ENCODE results near the gene NOP53. TPM values are rescaled to one million over a fixed set of nuclear protein-coding genes. Genes with fewer than 3 reads are reported as not detected.

NOP53 gene
- total and polyA plus RNA-seq, 7 experiments from 2014 or later, result 316 to 1,143 (median 681) TPM

DNA sequence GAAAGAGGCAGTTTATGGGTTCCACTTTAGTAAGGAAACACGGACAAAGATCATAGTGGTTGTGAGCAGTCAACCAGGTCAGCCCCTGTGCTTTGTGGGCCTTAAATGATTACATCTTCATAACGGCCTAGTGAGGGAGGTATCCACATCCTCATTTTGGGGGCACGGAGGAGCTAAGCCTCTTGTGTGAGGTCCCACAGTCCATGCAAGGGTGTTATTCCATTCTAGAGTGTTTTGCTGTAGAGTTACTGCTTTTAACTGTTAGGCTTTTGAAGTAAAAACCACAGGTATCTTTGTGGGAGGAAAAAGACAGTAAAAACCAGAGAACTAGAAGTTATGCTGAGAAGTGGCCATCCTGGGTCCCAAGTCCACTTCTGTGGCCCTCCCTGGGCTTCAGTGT, 4.0 kb downstream of the NOP53 start:
- Histone ChIP-seq H3K4me3 (ENCODE audit: low read length) (no peak overlapping the region), H3K9me3 (ENCODE audit: control insufficient read depth in 2 of 3, low read length in 3 of 3) (no peaks in the 10 kb centered on the region), H3K27me3 (ENCODE audit: control insufficient read depth in 2 of 2, insufficient read depth in 2 of 2, low read length in 2 of 2) (no peaks in the 10 kb centered on the region), H3K27ac (ENCODE audit: low read depth, low read length) (peak overlapping the region; percentile 39), H3K36me3 (ENCODE audit: control insufficient read depth in 2 of 3, insufficient read depth in 3 of 3, low read length in 3 of 3) (peaks cover 21 to 74% (median 25%) of the 10 kb centered on the region in 3 experiments), H3K4me1 (ENCODE audit: control insufficient read depth in 2 of 2, insufficient read depth in 2 of 2, low read length in 2 of 2) (peaks cover 4 to 49% of the 10 kb centered on the region in 2 donors)
- intact Hi-C loops (cut with micrococcal nuclease), result no loop called here
- H3K27me3 Mint-ChIP-seq, result peaks cover 0 to 3% (median 0%) of the 10 kb centered on the region in 5 donors
- no peak for DNase-seq
- ATAC-seq, result no peak
- peak overlapping the region; percentile 45 to 91 (median 69) for H3K4me3 Mint-ChIP-seq
- POLR2A ChIA-PET, result no interaction called here
- peaks cover 8 to 26% (median 21%) of the 10 kb centered on the region in 5 donors for H3K36me3 Mint-ChIP-seq
- peaks cover 26 to 66% (median 39%) of the 10 kb centered on the region in 7 donors for H3K4me1 Mint-ChIP-seq
- H3K27ac Mint-ChIP-seq, result peak overlapping the region in 8 of 9 donors; percentile 24 to 87 (median 66)
- CTCF ChIA-PET, result no interaction called here
- peaks cover 0 to 8% (median 0%) of the 10 kb centered on the region in 11 donors for H3K9me3 Mint-ChIP-seq

DNA sequence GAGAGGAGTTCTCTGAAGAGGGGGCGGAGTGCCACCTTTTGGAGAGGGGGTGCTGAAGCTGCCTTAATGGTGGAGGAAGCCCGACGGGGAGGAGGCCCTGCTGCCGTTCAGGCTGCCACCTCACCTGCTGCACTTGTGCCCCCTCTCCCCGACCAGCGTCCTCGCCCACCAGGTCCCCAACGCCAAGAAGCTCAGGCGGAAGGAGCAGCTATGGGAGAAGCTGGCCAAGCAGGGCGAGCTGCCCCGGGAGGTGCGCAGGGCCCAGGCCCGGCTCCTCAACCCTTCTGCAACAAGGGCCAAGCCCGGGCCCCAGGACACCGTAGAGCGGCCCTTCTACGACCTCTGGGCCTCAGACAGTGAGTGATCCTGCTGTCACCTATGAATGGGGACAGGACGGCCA, 5.4 kb downstream of the NOP53 start:
- Mint-ChIP-seq H3K4me1 (peaks cover 22 to 55% (median 38%) of the 10 kb centered on the region in 7 donors), H3K36me3 (peaks cover 8 to 26% (median 21%) of the 10 kb centered on the region in 5 donors), H3K27me3 (no peaks in the 10 kb centered on the region), H3K4me3 (peak overlapping the region in 2 of 10 donors; percentile 32 to 41), H3K9me3 (peaks cover 0 to 6% (median 0%) of the 10 kb centered on the region in 11 donors), H3K27ac (no peak overlapping the region)
- intact Hi-C loops (cut with micrococcal nuclease), result no loop called here
- ATAC-seq (no peak), DNase-seq (no peak)
- Histone ChIP-seq H3K9me3 (ENCODE audit: control insufficient read depth in 2 of 3, low read length in 3 of 3) (no peaks in the 10 kb centered on the region), H3K27me3 (ENCODE audit: control insufficient read depth in 2 of 2, insufficient read depth in 2 of 2, low read length in 2 of 2) (no peaks in the 10 kb centered on the region), H3K4me3 (ENCODE audit: low read length) (no peak overlapping the region), H3K4me1 (ENCODE audit: control insufficient read depth in 2 of 2, insufficient read depth in 2 of 2, low read length in 2 of 2) (peaks cover 4 to 42% of the 10 kb centered on the region in 2 donors), H3K27ac (ENCODE audit: low read depth, low read length) (no peak overlapping the region), H3K36me3 (ENCODE audit: control insufficient read depth in 2 of 3, insufficient read depth in 3 of 3, low read length in 3 of 3) (peaks cover 21 to 85% (median 34%) of the 10 kb centered on the region in 3 experiments)
- POLR2A ChIA-PET, result interaction anchor here (1.3 kb wide), 1 partner anchor 8 kb away, joined by 4 read pairs; no protein-coding TSS in a partner anchor
- CTCF ChIA-PET, result no interaction called here

DNA sequence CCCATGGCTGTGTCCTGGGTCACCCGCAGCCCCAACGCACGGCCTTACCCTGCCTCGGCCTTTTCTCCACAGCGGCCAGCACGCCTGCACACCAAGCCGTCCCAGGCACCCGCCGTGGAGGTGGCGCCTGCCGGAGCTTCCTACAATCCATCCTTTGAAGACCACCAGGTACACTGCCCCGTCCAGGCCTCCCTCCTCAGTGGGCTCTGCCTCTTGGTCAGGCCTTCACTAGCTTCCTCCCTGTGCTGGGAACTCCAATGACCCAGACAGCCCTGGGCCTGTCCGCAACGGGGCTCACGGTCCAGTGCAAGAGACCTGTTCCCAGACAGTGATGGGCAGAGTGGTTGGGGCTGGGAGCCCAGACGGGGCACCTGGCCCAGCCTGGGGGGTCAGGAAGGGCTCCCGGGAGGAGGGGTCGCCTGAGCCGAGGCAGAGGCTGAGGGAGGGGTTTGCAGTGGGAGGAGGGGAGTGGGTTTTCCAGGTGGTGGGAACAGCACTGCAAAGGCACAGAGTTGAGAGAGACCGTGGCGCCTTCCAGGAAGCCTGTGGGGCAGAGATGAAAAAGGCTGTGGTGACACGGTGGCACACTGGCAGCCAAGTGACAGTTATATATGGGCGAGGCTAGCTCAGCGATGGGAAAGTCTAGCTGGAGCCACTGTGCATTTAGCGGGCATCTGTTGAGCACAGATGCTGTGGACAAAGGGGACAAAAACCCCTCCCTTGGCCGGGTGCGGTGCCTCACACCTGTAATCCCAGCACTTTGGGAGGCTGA, 7.3 kb downstream of the NOP53 start:
- Histone ChIP-seq H3K4me3 (ENCODE audit: low read length) (no peak overlapping the region), H3K27ac (ENCODE audit: low read depth, low read length) (no peak overlapping the region), H3K9me3 (ENCODE audit: control insufficient read depth in 2 of 3, low read length in 3 of 3) (no peaks in the 10 kb centered on the region), H3K36me3 (ENCODE audit: control insufficient read depth in 2 of 3, insufficient read depth in 3 of 3, low read length in 3 of 3) (peaks cover 21 to 95% (median 45%) of the 10 kb centered on the region in 3 experiments), H3K4me1 (ENCODE audit: control insufficient read depth in 2 of 2, insufficient read depth in 2 of 2, low read length in 2 of 2) (peaks cover 0 to 29% of the 10 kb centered on the region in 2 donors), H3K27me3 (ENCODE audit: control insufficient read depth in 2 of 2, insufficient read depth in 2 of 2, low read length in 2 of 2) (no peaks in the 10 kb centered on the region)
- Mint-ChIP-seq H3K9me3 (peaks cover 0 to 9% (median 0%) of the 10 kb centered on the region in 11 donors), H3K27me3 (no peaks in the 10 kb centered on the region), H3K4me1 (peaks cover 17 to 47% (median 28%) of the 10 kb centered on the region in 7 donors), H3K4me3 (peak overlapping the region in 4 of 10 donors; percentile 52 to 60 (median 56)), H3K36me3 (peaks cover 8 to 34% (median 22%) of the 10 kb centered on the region in 5 donors), H3K27ac (peak overlapping the region in 7 of 9 donors; percentile 47 to 89 (median 72))
- intact Hi-C loops (cut with micrococcal nuclease), result no loop called here
- ChIA-PET POLR2A (no interaction called here), CTCF (interaction anchor here (1.2 kb wide), 1 partner anchor 312 kb away, joined by 7 read pairs; no protein-coding TSS in a partner anchor)
- ATAC-seq (peak; percentile 36), DNase-seq (peak in 4 of 9 donors; percentile 31 to 46 (median 37))

DNA sequence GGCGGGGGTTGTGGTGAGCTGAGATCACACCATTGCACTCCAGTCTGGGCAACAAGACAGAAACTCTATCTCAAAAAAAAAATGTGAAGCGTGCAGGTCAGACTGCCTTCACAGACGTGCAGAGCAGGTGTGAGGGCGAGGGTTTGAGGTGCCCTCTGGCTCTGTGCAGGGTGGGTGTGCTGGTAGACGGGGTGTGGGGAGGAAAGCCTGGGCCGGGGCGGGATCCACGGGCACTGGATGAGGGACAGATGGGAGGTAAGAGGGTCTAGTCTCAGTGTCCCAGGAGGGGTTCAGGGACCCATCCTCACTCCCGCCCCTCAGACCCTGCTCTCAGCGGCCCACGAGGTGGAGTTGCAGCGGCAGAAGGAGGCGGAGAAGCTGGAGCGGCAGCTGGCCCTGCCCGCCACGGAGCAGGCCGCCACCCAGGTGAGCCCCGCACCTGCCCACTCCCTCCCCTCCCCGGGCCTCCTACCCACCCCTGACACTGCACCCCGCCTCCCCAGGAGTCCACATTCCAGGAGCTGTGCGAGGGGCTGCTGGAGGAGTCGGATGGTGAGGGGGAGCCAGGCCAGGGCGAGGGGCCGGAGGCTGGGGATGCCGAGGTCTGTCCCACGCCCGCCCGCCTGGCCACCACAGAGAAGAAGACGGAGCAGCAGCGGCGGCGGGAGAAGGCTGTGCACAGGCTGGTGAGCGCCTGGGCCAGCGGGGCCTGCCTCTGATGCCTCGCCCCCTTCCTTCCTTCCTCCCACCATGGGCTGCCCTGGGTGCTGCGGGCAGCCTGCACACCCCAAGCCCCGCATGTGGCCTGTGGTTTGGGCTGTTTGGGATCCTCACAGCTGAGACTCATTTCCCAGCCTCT, 9.1 kb downstream of the NOP53 start:
- DNase-seq, result no peak
- Mint-ChIP-seq H3K27me3 (no peaks in the 10 kb centered on the region), H3K4me3 (no peak overlapping the region), H3K9me3 (peaks cover 0 to 7% (median 0%) of the 10 kb centered on the region in 11 donors), H3K36me3 (peaks cover 8 to 36% (median 23%) of the 10 kb centered on the region in 5 donors), H3K27ac (peak overlapping the region in 3 of 9 donors; percentile 52 to 89 (median 59)), H3K4me1 (peaks cover 4 to 31% (median 15%) of the 10 kb centered on the region in 7 donors)
- intact Hi-C loops (cut with micrococcal nuclease), result no loop called here
- ChIA-PET CTCF (interaction anchor here (1.2 kb wide), 1 partner anchor 314 kb away, joined by 7 read pairs; no protein-coding TSS in a partner anchor), POLR2A (interaction anchor here (0.6 to 1.3 kb wide), 3 partner anchors 12 to 568 kb away, joined by 3 read pairs; no protein-coding TSS in a partner anchor)
- H3K4me1 ChIP-seq (ENCODE audit: control insufficient read depth in 2 of 2, insufficient read depth in 2 of 2, low read length in 2 of 2), result peaks cover 0 to 13% of the 10 kb centered on the region in 2 donors
- H3K9me3 ChIP-seq (ENCODE audit: control insufficient read depth in 2 of 3, low read length in 3 of 3), result no peaks in the 10 kb centered on the region
- no peak overlapping the region for H3K4me3 ChIP-seq (ENCODE audit: low read length)
- H3K36me3 ChIP-seq (ENCODE audit: control insufficient read depth in 2 of 3, insufficient read depth in 3 of 3, low read length in 3 of 3), result peaks cover 15 to 93% (median 48%) of the 10 kb centered on the region in 3 experiments
- no peak for ATAC-seq
- no peak overlapping the region for H3K27ac ChIP-seq (ENCODE audit: low read depth, low read length)
- no peaks in the 10 kb centered on the region for H3K27me3 ChIP-seq (ENCODE audit: control insufficient read depth in 2 of 2, insufficient read depth in 2 of 2, low read length in 2 of 2)

DNA sequence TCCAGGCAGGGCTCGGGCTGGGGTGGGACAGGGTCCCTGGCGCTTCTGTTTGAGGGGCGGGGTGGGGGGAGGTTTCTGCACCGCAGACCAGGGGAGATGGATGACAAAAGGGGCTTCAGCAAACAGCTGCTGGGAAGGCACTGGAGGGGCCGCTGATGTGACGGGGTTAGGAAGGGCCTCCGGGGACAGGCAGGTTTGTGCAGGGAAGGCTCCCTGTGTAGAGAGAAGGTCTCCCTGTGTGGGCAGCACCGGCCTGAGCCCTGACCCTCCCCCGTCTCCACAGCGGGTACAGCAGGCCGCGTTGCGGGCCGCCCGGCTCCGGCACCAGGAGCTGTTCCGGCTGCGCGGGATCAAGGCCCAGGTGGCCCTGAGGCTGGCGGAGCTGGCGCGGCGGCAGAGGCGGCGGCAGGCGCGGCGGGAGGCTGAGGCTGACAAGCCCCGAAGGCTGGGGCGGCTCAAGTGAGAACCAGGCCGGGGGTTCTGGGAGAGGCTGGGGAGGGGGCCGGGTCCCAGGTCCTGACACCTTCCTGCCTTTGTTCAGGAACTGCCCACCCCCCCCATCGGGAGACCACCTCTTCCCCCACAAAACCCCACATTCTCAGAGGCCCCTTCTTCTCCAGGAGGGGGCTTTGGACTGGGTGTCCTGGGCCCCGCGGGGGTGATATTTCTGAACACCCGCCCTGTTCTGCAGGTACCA, 9.9 kb downstream of the NOP53 start:
- peaks cover 8 to 36% (median 23%) of the 10 kb centered on the region in 5 donors for H3K36me3 Mint-ChIP-seq

More for the DNA sequence above, 9.9 kb downstream of the NOP53 start:
- Histone ChIP-seq H3K27ac (ENCODE audit: low read depth, low read length) (no peak overlapping the region), H3K27me3 (ENCODE audit: control insufficient read depth in 2 of 2, insufficient read depth in 2 of 2, low read length in 2 of 2) (no peaks in the 10 kb centered on the region), H3K36me3 (ENCODE audit: control insufficient read depth in 2 of 3, insufficient read depth in 3 of 3, low read length in 3 of 3) (peaks cover 9 to 85% (median 48%) of the 10 kb centered on the region in 3 experiments), H3K9me3 (ENCODE audit: control insufficient read depth in 2 of 3, low read length in 3 of 3) (no peaks in the 10 kb centered on the region), H3K4me3 (ENCODE audit: low read length) (no peak overlapping the region), H3K4me1 (ENCODE audit: control insufficient read depth in 2 of 2, insufficient read depth in 2 of 2, low read length in 2 of 2) (peaks cover 0 to 7% of the 10 kb centered on the region in 2 donors)
- Mint-ChIP-seq H3K27me3 (no peaks in the 10 kb centered on the region), H3K9me3 (peaks cover 0 to 7% (median 0%) of the 10 kb centered on the region in 11 donors), H3K4me3 (no peak overlapping the region), H3K4me1 (peaks cover 0 to 25% (median 12%) of the 10 kb centered on the region in 7 donors), H3K27ac (no peak overlapping the region)
- ChIA-PET CTCF (no interaction called here), POLR2A (interaction anchor here (0.6 to 2.7 kb wide), 4 partner anchors 10 to 567 kb away, joined by 3 to 8 read pairs (median 3); partner anchors contain the start of gene NOP53)
- ATAC-seq (no peak), DNase-seq (no peak)
- intact Hi-C loops (cut with micrococcal nuclease), result no loop called here
